Tongue (tissue), 2 donors: ENCODE measurements around the gene LHFPL6. TPM values are rescaled to one million over a fixed set of nuclear protein-coding genes. Genes with fewer than 3 reads are reported as not detected.

ENCODE experiments used
- DNase-seq: peaks from one replicate; pipeline ENCODE4 v3.0.0-alpha.2; 2015
- total RNA-seq: library from RNA; depleted of rRNA; stranded (reverse); fragments of >200 nt; gene quantifications from one replicate; pipeline ENCODE4 v1.2.3, GENCODE V29; 2014

Gene LHFPL6
- total RNA-seq, 1 donor from 2014 or later = 65.6 TPM

DNA sequence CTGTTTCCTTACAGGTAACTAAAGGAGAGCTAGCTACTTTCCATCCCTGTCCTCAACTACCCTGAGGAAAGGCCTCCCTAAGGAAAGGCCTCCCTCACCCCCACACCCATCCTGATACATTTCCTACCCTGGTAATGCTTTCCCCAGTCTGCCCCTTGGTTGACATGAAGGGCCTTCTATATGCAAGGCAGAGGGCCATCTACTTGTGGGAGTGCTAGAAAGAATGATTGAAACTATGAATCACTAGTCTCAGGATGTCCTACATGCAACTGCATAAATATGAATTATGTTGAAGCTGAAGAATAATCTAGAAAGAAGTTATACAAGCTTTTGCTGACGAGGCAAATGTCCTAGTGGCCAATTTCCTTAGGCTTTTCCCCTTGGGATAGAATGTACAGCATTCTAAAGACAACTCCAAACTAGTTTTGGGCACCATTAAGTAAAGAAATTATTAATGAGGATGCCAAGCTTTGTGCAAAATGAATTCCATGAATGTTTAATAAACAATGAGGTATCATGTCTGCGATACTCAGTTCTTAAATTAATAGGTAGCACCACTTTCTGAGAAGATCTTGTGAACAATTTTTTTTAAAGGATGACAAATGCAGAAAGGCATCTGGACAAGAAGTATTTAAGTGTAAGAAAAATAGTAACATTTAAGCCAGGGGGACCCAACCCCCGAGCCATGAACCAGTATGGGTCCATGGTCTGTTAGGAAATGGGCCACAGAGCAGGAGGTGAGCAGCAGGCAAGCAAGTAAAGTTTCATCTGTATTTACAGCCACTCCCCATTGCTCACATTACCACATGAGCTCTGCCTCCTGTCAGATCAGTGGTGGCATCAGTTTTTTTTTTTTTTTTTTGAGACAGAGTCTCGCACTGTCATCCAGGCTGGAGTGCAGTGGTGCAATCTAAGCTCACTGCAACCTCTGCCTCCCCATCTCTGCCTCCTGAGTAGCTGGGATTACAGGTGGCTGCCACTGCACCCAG, 223.0 kb downstream of the LHFPL6 start:
- DNase-seq = no peak

DNA sequence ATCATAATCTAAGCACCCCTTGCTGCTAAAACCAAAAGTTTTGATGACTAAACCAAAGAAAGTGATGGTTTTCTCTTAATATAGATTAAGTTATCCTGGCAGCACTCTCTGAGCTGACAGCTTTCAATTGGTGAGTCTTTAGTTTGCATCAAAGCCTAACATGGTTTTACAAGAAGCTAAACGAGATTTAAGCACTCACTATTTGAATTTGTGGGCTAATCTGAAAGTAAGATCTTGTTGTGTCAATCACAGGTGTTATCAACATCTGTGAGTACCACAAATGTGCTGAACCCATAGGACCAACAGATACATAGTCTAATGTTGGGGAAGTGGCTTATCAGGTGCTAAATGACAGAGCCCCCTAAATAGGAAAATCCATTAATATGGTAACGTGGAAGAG, 223.9 kb downstream of the LHFPL6 start:
- DNase-seq = no peak

DNA sequence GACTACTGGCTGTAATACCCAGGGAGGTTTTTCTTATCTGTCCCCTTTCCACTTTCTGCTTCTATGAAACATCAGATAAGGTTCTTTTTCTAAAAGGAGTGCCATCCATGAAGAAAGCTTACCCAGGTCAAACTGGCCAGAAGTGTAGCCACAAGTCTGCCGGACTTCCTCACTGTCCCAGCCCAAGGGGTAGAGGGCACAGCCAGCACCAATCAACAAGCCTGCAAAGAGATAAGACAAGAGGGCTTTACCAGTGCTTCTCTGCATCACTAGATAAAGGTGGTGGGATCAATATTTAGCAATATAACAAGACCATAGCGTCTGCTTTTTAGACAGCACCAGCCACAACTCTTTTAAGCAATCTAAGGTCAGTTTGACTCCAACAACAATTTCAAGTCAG, 224.7 kb downstream of the LHFPL6 start:
- no peak for DNase-seq

DNA sequence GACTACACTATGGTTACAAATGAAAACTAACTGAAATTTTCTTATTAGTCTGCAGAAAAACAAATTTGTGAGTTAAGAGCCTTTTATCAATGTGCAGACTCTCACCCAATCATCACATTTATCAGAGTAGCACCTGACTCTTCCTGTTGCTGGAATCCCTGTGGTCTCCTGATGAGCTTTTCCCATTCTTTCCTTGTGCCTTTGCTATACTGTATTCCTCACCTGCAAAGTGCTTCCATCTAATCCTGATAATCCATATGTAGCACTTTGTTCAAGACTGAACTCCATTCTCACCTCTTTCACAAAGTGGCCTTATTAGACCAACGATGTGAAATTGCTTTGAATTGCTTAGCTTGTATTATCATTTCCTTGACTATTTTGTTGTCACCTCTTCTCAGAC, 225.3 kb downstream of the LHFPL6 start:
- no peak for DNase-seq

DNA sequence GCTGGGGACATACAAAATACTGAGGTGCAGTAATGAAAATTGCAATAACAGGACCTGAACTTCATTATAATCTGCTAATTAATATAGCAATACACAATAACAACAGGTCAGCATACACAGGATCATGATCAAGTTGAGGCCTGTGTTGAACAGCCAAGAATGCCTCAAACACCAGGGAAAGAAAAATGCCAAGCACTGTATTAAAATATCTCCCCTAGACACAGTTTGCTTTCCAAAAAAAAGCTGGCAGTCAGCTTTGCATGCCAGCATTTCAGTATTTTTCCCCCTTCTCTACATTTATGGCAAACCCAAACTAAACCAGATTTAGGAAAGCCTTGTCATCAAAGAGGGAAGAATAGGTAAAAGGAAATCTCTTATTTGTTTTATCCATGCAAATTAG, 226.9 kb downstream of the LHFPL6 start:
- no peak for DNase-seq

DNA sequence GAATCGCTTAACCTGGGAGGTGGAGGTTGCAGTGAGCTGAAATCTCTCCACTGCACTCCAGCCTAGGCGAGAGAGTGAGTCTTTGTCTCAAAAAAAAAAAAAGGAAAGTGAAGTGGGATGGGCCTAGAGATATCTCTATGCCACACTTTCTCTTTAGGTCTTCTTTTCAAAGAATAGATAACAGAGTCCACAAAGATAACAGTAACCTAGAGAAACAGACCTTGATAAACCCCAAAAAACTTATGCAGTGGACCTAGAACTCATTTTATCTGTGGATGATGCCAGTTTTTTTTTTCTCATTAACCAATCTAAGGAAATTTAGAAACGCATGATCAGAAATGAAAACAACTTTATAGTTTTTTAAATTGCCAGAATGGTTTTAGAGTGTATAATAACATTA, 227.4 kb downstream of the LHFPL6 start:
- DNase-seq = no peak

DNA sequence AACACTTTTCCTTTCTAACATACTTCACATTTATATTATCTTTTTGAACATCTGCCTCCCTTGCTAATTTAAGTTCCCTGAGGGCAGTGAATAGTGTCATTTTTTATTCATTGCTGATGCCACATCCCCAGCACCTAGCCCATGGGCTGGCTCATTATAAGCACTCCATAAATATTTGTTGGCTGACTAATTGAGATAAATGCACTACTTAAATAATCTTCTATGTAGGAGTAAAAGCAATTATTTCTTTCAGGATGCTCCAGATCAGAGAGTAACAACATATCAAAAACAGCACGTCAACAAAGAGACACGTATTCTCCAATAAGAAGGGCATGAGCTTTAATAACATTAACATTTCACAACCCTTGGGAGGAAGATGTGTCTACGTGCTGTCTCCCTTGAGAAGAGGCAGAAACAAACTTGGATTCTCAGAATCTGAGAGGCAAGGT, 228.2 kb downstream of the LHFPL6 start:
- DNase-seq = no peak

DNA sequence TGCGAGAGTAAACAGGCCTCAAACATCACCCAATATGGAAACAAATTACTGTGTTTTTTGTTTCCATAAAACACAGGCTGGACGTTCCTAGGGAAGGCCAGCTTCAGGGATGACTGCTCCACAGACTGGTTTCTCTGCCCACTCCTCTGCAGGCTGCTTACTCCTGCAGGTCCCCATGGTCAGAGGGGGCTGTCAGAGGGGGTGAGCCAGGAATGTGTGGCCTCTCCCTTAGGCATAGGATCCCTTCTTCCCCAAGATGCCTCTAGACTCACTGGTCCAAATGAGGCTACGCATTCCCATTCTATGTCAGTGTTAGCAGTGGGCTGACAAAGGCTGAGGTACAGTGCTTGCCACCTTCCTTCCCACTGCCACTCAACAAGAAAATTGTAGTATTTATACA, 229.8 kb downstream of the LHFPL6 start:
- DNase-seq = no peak

DNA sequence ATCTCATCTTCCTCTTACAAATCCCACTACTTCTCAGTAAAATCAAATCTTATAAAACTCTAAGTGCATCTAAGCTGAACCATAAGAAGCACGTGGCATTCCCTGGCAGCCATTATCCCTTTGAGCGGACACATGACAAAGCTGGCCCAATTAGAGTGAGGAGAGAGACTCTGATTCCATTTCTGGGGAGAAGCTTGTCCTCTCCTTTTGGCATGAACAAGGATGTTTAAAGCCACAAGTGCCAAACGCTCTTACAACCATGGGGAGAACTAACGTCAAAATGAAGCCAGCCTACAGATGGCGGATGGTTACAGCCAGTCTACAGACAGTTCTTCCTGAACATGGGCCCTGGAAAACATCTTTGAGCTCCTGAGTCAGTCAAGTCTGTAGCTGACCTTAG, 231.3 kb downstream of the LHFPL6 start:
- DNase-seq = no peak

DNA sequence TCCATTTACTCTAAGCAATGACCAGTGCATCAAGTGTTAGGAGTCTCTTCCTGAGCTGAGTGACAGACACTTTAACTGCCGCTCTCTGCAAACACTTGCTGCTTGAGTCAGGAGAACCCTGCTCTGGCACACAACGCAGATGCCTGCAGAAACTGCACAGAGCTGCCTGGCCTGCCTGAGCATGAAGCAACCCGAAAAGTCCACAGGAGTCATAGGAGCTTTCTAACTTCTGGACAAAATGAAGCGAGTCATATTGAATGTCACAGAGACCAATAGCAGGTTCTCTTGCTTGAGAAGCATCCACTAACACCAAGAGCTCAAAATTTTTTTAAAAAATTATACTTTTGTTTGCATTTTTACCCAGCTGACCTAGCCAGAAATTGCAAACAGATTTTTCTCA, 232.4 kb downstream of the LHFPL6 start:
- DNase-seq = peak; percentile 30

DNA sequence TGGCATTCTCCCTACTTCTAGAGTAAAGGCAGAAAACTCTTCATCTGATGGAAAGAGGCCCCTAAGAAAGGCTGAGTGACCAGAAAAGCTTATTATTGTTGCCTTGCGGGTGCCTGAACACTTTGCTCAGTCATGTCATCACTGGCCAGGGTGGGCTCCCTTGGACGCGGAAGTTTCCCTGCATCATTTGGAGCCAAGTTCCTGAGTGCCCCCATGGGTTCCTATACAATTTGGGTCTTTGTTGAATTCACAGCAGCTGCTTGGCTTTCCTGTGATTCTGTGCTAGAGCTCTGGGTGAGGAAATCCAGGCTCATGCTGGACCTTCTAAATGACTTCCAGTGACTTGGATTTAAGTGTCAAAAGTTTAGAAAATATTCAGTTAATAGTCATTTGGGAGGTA, 232.9 kb downstream of the LHFPL6 start:
- no peak for DNase-seq

DNA sequence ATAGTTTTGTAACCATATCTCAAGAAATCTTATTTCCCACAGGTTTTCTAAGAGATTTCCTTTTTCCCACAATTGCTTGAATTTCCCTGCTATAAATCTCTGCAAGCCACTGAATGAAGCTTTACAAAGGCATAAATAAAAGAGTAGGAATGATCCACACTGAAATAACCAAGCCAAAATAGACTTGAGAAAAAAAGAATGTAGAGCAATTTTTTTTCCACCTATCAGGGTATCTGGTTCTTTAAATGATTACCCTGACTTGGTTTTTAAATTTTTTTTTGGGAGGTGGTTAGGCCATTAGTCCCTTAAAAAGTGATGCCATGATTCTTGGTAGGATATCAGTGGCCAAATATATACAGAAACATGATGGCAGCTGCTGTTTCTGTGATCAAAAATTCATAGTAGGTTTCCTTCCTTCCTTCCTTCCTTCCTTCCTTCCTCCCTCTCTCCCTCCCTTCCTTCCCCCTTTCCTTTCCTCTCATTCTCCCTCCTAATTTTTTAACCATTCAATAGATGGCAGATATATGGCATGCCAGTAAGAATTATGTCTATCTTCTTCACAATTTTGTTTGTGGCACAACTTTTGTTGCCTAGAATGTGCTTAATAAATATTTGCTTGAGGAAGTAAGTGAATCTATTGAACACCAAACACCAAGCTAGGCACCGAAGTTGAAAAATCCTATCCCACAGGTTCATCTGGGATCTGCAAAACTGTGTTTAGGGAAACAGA, 233.7 kb downstream of the LHFPL6 start:
- no peak for DNase-seq

DNA sequence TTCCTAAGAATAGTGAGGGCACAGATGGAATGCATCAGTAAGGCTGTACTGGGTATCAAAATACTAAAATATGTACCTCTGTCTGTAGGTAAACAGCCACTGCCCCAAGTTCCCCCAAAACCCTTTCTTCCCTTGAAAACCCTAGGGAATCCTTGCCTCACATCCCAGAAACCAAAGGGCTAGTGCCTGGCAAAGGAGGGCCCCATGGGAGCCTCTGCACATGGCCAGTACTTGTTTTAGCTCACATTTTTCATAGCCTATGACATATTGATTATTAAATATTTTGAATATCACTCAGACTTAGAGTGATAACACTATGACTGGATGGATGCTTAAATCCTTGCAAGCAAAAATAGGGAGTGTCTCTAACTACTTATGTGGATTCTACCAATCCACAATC, 237.1 kb downstream of the LHFPL6 start:
- DNase-seq = no peak

DNA sequence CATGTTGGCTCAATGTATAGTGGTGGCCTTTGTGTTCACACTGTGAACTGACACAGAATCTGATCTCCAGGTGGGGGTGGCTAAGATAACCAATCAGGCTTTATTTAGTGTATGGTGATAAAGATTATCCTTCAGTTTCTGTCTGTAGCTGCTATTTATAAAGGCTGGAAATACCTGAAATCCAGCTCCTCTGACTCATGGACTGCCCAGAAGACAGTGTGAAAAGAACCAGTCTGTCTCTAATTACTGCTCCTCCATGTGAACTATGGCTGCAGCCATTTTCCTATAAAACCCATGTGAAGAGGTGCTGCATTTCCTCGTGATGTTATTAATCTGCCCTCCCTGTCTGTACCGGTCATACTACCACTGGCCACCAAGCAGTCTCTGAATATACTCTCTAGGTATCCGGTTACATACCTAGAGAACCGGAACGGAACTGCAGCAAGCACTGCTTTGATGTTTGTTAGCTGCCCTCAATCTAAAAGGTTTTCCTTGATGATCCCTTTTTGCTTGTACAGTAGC, 238.0 kb downstream of the LHFPL6 start:
- peak; percentile 13 for DNase-seq

DNA sequence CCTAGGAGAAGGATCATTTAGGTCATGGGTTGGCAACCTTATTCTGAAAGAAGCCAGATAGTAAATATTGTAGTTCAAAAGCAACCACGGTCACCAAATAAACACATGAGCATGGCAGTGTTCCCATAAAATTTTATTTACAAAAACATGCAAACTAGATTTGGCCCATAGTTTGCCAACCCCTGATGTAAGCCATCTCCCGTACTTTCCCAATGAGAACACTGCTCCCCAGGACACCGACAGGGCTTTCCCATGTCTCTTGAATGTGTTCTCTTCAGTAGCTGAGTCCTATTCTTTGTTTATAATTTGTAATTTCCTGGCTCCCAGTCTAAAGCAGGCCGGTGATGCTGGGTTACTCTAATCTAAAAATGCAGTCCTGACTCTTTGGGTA, 239.6 kb downstream of the LHFPL6 start:
- DNase-seq = no peak

DNA sequence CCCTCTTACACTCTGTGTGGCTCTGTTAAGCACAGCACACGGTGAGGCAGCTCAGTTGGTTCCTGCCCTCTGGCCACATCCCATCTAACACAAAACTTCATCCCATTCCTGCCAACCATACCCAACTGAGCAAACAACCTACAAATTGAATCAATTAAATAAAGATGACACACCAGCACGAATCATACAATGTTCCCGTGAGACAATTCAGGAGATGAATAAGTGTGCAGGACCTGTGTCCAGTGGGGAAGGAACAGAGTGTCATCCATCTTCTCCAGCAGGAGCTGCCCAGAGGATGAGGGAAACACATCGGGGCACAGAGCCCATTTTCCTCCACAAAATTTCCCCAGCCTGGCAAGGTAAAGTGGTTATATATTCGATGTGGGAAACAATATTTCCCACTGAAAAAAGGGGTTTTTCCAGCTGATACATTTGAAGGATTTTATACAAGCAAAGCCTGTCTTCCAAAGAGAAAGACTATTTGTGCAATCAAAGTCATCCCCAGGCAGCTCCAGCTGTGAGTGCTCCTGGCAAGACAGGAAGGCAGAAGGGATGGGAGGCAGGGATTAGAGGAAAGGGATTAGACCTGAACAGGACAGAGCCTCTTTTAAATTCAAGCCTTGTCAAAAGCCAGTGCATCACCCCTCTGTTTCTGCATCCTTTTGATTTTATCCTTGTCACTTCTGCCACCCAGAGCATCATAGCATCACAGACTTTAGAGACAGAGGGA, 240.2 kb downstream of the LHFPL6 start:
- DNase-seq = no peak

DNA sequence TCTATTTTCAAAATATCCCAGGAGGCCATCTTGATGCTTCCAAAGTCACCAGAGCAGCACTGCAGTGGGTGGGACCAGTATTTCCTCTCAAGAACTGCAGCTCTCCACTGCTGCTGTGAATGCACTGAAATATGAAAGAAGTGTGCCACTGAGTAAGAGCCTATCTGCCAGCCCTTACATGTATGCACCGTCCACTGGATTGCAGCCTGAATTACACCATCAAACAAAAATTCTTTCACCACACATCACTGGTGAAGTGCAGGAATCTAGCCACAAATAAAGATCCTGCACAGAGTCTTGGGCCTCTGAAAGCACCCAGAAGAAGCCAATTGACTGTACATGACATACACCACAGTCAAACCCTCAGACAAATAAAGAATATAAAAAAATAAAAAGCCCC, 249.0 kb downstream of the LHFPL6 start:
- DNase-seq = no peak

DNA sequence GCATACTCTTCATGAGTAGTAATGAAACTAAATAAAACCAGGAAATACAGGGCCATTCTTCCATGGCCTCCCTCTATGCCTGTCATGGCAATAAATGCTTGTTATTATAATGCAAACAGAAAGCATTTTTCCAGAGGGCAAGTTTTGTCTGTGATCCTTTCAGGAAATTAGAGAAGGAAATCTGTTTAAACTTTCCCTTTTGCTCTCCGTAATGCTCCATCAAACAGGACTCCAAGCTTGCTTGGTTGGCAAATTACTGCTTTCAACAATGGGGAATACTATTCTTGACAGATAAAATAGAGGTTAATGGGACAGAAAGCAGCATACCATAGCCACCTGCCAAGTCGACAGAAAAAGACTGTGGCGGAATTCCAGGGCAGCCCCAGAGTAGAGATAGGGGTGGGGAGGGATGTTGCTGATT, 252.5 kb downstream of the LHFPL6 start:
- DNase-seq = peak; percentile 62

DNA sequence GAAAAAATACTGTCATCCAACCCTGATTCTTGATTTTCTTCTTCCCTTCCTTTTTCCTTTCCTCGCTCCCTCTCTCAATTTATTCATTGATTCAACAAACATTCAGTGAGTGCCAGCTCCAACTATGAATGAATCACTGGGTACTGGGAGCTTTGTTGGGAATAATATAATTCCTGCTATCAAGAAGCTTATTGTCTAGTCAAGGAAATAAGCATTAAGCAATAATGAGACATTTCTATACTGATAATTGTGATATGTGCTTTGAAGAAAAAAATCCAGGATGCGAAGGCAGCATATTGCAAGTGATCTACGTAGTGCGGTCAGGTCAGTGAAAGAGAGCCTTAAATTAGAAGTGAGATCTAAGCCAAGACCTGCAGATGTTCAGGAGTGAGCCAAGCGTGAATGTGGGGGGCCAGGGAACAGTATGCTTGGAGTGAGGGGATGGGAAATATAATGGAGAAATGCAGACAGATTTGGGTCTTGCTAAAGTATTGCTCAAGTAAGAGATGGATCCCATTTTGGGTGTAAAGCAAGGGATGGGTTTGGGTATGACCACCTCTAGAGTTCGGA, 253.5 kb downstream of the LHFPL6 start:
- DNase-seq = peak; percentile 23

DNA sequence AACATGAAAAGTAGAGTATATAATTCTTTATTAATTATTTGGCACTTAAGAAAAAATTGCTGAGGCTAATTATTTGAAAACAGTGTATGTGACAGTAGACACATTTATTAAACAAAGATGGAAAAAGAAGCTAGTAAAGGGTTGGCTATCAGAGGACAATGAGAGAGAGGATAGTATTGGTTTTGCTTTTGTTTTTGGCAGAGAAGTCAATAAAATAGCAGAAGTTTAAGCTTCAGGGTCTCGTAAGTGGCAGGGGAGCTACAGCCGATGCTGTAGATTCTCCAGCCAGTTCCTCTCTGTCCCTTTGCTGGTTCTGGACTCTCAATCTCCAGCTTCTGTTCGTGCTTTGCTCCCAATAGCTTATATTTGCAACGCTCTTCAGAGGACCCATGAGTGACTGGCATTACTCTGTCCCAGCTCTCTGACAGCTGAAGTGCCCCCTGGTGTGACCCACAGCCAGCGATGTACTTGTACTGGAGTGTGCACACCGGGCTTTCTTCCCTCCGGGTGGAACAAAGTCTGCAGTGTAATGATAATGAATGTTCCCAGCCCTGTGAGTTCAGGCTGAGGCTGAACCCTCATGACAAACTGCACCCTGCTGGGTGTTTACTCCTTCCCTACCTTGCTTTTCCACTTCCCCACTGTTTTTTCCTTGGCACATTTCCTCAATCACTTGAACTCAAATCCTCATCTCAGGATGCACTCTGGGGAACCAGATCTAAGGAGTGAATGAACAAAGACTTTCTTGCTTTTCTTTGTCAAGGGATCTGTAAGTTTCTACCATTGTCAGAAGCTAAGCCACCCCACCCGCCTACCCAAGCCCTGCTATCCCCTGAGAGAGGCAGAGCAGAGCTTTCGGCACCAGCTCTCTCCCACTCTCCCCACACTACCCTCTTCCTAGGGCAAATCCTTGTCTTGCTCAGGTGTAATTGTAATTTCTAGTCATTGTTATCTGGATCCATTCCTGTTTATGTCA, 254.8 kb downstream of the LHFPL6 start:
- peak; percentile 17 for DNase-seq

DNA sequence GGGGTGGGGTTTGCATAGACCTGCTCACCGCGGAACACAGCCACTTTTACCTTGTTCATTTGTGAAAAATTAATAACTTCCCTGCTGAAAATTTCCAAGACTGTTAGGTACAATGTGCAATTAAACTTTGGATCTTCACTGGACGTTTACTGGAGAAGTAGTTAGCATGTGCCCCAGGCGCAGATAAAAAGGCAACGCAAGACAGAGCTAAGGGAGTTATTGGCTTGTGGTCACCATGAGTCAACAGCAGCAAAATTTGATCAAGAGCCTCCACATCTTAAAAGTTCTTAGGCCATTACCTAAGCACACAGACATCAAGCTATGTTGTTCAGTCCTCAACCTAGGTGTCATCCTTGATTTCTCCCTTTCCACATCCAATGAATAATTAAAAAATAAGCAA, 257.0 kb downstream of the LHFPL6 start:
- no peak for DNase-seq
